Ishikawa (cell line): ENCODE data around the gene EDEM1.

Experiments used
- CEBPB ChIP-seq: IDR thresholded peaks from 2 replicates; pipeline ENCODE4 v1.6.1; 2012
- CREB1 ChIP-seq: IDR thresholded peaks from 2 replicates; pipeline ENCODE4 v1.6.1; 2012; ENCODE audit warnings: low read depth
- EGR1 ChIP-seq: IDR thresholded peaks from 2 replicates; pipeline ENCODE4 v1.6.1; 2012
- EP300 ChIP-seq: IDR thresholded peaks from 2 replicates; pipeline ENCODE4 v1.6.1; 2012; ENCODE audit warnings: borderline replicate concordance
- FOXM1 ChIP-seq: IDR thresholded peaks from 2 replicates; pipeline ENCODE4 v1.6.1; 2012; ENCODE audit warnings: low read depth, borderline replicate concordance
- MAX ChIP-seq: IDR thresholded peaks from 2 replicates; pipeline ENCODE4 v1.6.1; 2012
- NFIC ChIP-seq: IDR thresholded peaks from 2 replicates; pipeline ENCODE4 v1.6.1; 2012
- RAD21 ChIP-seq: IDR thresholded peaks from 2 replicates; pipeline ENCODE4 v1.6.1; 2012; ENCODE audit warnings: low read depth
- TAF1 ChIP-seq: IDR thresholded peaks from 2 replicates; pipeline ENCODE4 v1.6.1; 2012; ENCODE audit warnings: low read depth, mild to moderate bottlenecking
- TCF12 ChIP-seq: IDR thresholded peaks from 2 replicates; pipeline ENCODE4 v1.6.1; 2012; ENCODE audit warnings: low read depth
- TEAD4 ChIP-seq: IDR thresholded peaks from 2 replicates; pipeline ENCODE4 v1.6.1; 2012
- USF1 ChIP-seq: IDR thresholded peaks from 2 replicates; pipeline ENCODE4 v1.6.1; 2012
- YY1 ChIP-seq: IDR thresholded peaks from 2 replicates; pipeline ENCODE4 v1.6.1; 2012; ENCODE audit warnings: low read depth
- ZBTB7A ChIP-seq: IDR thresholded peaks from 2 replicates; pipeline ENCODE4 v1.6.1; 2012; ENCODE audit warnings: low read depth
- TF ChIP-seq, protein P1 (sequence below): IDR thresholded peaks from 2 replicates; pipeline ENCODE4 v1.6.1; 2012; ENCODE audit warnings: low read depth, mild to moderate bottlenecking

Gene EDEM1

DNA sequence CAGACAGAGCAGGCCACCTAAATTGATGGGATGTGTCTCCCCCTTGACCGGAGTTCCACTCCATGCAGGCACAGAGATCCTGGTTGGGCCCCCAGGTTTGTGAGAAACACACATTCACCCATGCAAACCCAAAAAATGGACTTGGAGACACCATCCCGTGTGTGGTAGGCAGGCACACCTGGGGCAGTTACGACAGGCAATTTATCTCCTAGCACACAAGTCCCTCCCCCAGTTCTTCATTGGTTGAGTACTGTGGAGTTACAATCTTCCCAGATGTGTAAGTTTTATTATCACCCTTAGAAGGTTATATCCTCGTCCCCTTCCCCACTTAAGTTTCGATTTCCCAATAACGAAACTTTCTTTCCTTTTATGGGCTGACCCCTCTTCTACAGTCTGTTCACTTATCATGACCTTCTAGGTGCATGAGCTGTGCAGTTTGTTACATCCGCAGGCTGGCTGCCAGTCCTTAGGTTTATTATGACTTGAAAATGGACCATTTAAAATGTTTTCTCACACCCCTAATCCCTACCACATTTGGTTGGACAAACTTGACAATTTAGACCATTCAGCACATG, 38.1 kb upstream of the EDEM1 start:
- TF ChIP-seq TCF12 (no peak), MAX (no peak), TAF1 (no peak), TEAD4 (no peak), NFIC (no peak), CREB1 (no peak), EP300 (no peak), ZBTB7A (no peak), RAD21 (no peak), CEBPB (no peak), EGR1 (no peak), USF1 (no peak), FOXM1 (no peak), YY1 (no peak)
- TF ChIP-seq, protein P1, sequence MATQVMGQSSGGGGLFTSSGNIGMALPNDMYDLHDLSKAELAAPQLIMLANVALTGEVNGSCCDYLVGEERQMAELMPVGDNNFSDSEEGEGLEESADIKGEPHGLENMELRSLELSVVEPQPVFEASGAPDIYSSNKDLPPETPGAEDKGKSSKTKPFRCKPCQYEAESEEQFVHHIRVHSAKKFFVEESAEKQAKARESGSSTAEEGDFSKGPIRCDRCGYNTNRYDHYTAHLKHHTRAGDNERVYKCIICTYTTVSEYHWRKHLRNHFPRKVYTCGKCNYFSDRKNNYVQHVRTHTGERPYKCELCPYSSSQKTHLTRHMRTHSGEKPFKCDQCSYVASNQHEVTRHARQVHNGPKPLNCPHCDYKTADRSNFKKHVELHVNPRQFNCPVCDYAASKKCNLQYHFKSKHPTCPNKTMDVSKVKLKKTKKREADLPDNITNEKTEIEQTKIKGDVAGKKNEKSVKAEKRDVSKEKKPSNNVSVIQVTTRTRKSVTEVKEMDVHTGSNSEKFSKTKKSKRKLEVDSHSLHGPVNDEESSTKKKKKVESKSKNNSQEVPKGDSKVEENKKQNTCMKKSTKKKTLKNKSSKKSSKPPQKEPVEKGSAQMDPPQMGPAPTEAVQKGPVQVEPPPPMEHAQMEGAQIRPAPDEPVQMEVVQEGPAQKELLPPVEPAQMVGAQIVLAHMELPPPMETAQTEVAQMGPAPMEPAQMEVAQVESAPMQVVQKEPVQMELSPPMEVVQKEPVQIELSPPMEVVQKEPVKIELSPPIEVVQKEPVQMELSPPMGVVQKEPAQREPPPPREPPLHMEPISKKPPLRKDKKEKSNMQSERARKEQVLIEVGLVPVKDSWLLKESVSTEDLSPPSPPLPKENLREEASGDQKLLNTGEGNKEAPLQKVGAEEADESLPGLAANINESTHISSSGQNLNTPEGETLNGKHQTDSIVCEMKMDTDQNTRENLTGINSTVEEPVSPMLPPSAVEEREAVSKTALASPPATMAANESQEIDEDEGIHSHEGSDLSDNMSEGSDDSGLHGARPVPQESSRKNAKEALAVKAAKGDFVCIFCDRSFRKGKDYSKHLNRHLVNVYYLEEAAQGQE = no peak

GRCh38 chr3:5151586-5151985, 35.9 kb upstream of the EDEM1 start:
- no peak for TF ChIP-seq FOXM1
- no peak for TF ChIP-seq TEAD4
- no peak for TF ChIP-seq TAF1
- TF ChIP-seq NFIC = no peak
- no peak for TF ChIP-seq ZBTB7A
- TF ChIP-seq MAX = no peak
- no peak for TF ChIP-seq TCF12
- TF ChIP-seq EP300 = no peak
- no peak for TF ChIP-seq RAD21
- TF ChIP-seq CREB1 = no peak
- no peak for TF ChIP-seq USF1
- TF ChIP-seq, protein P1 = no peak
- no peak for TF ChIP-seq EGR1
- no peak for TF ChIP-seq CEBPB

GRCh38 chr3:5153074-5153473, 34.4 kb upstream of the EDEM1 start:
- TF ChIP-seq YY1 = no peak
- no peak for TF ChIP-seq FOXM1
- no peak for TF ChIP-seq USF1
- TF ChIP-seq, protein P1 = no peak
- TF ChIP-seq TCF12 = no peak
- TF ChIP-seq RAD21 = no peak
- no peak for TF ChIP-seq MAX
- no peak for TF ChIP-seq CEBPB
- no peak for TF ChIP-seq EP300
- TF ChIP-seq TEAD4 = no peak
- no peak for TF ChIP-seq NFIC
- TF ChIP-seq EGR1 = no peak
- TF ChIP-seq CREB1 = no peak
- TF ChIP-seq TAF1 = no peak
- TF ChIP-seq ZBTB7A = no peak
